CD4-positive, alpha-beta memory T cell (primary cell): ENCODE results near the gene PMEL. TPM values are rescaled to one million over a fixed set of nuclear protein-coding genes. Genes with fewer than 3 reads are reported as not detected.

ENCODE experiments used
- CTCF ChIA-PET: fragments of 350-600 bp; sonication (Branson Sonifier 250); formaldehyde crosslinking; loops from one replicate; lab custom pipeline; 2021; ENCODE audit warnings: inconsistent platforms; ENCODE audit not compliant: partially characterized antibody; lab: Charles Lee
- POLR2A ChIA-PET: fragments of 350-600 bp; sonication (Branson Sonifier 250); formaldehyde crosslinking; loops from one replicate; lab custom pipeline; 2021; ENCODE audit not compliant: partially characterized antibody; lab: Charles Lee
- DNase-seq, 5 donors: peaks; one replicate each; pipeline versions ENCODE4 v3.0.0 to v3.0.0-alpha.2; 2020 to 2022; ENCODE audit warnings: mixed read lengths in 1 of 5
- H3K27ac ChIP-seq: one replicate; pipeline ENCODE4 v1.7.0; 2013; ENCODE audit warnings: low read depth, low read length
- H3K27me3 ChIP-seq: 2 replicates; pipeline ENCODE4 v1.7.0; 2013; ENCODE audit warnings: mild to moderate bottlenecking, low read length, moderate library complexity; ENCODE audit not compliant: insufficient read depth
- H3K36me3 ChIP-seq: 2 replicates; pipeline ENCODE4 v1.7.0; 2013; ENCODE audit warnings: mild to moderate bottlenecking, low read length, moderate library complexity; ENCODE audit not compliant: insufficient read depth
- H3K4me1 ChIP-seq: 2 replicates; pipeline ENCODE4 v1.7.0; 2013; ENCODE audit warnings: mild to moderate bottlenecking, low read length, moderate library complexity; ENCODE audit not compliant: insufficient read depth
- H3K4me3 ChIP-seq, 2 donors: one replicate each; pipeline ENCODE4 v1.7.0; 2013; ENCODE audit warnings: low read length in 2 of 2, mild to moderate bottlenecking in 1 of 2
- H3K9me3 ChIP-seq, 2 donors: one replicate each; pipeline ENCODE4 v1.7.0; 2013; ENCODE audit warnings: low read length in 2 of 2, control low read depth in 1 of 2; ENCODE audit not compliant: control insufficient read depth in 1 of 2
- H3K27ac Mint-ChIP-seq, 7 donors: one replicate each; pipeline ENCODE4 v1.8.0; 2020 to 2021; ENCODE audit warnings: mixed read lengths in 7 of 7, mild to moderate bottlenecking in 6 of 7, inconsistent platforms in 3 of 7, moderate library complexity in 3 of 7
- H3K27me3 Mint-ChIP-seq, 2 donors: one replicate each; pipeline ENCODE4 v1.8.0; 2020 to 2021; ENCODE audit warnings: mixed read lengths in 2 of 2
- H3K36me3 Mint-ChIP-seq, 2 donors: one replicate each; pipeline ENCODE4 v1.8.0; 2020 to 2021; ENCODE audit warnings: mixed read lengths in 2 of 2, inconsistent platforms in 1 of 2, mild to moderate bottlenecking in 1 of 2
- H3K4me1 Mint-ChIP-seq, 4 donors: one replicate each; pipeline ENCODE4 v1.8.0; 2020 to 2021; ENCODE audit warnings: mixed read lengths in 4 of 4, mild to moderate bottlenecking in 1 of 4
- H3K4me3 Mint-ChIP-seq, 8 donors: one replicate each; pipeline ENCODE4 v1.8.0; 2020 to 2021; ENCODE audit warnings: mixed read lengths in 8 of 8, mild to moderate bottlenecking in 7 of 8, moderate library complexity in 6 of 8, inconsistent platforms in 3 of 8
- H3K9me3 Mint-ChIP-seq, 8 donors: one replicate each; pipeline ENCODE4 v1.8.0; 2020 to 2021; ENCODE audit warnings: mixed read lengths in 8 of 8, mild to moderate bottlenecking in 5 of 8, inconsistent platforms in 3 of 8, moderate library complexity in 1 of 8
- intact Hi-C: fragments of 100-400 bp; cut with micrococcal nuclease; formaldehyde crosslinking; loops from one replicate; pipeline ENCODE4 v1.15.1; 2023
- polyA plus RNA-seq, 2 donors: library from polyadenylated mRNA; unstranded; fragments of 300-500 nt; fragmentation: Illumina TruSeq; gene quantifications; one replicate each; pipeline ENCODE4 v1.2.3, GENCODE V29; 2021
- total RNA-seq, 2 experiments: library from RNA; stranded (reverse); gene quantifications; one replicate each; pipeline ENCODE4 v1.2.3, GENCODE V29; 2021

The PMEL gene
- total and polyA plus RNA-seq, 4 experiments from 2014 or later, result not detected

GRCh38 chr12:55908726-55909512 is 56.9 kb downstream of the PMEL start:
- Mint-ChIP-seq H3K27me3 (no peaks in the 10 kb centered on the region), H3K36me3 (peaks cover 6 to 20% of the 10 kb centered on the region in 2 donors), H3K9me3 (peaks cover 0 to 1% (median 0%) of the 10 kb centered on the region in 8 donors), H3K27ac (peak overlapping the region in 6 of 7 donors; percentile 7 to 83 (median 74)), H3K4me3 (no peak overlapping the region), H3K4me1 (peaks cover 13 to 18% (median 16%) of the 10 kb centered on the region in 4 donors)
- Histone ChIP-seq H3K27me3 (no peaks in the 10 kb centered on the region), H3K9me3 (no peaks in the 10 kb centered on the region), H3K4me1 (peaks cover 5% of the 10 kb centered on the region), H3K4me3 (no peak overlapping the region), H3K27ac (no peak overlapping the region), H3K36me3 (peaks cover 3% of the 10 kb centered on the region)
- no peak for DNase-seq
- intact Hi-C loops, result no loop called here
- CTCF ChIA-PET, result no interaction called here
- POLR2A ChIA-PET, result interaction anchor here (47.8 kb wide), 1 partner anchor 35 kb away, joined by 1214 read pairs; the partner anchor contains the start of genes DGKA and PYM1

- Histone ChIP-seq H3K4me1 (no peaks in the 10 kb centered on the region), H3K9me3 (no peaks in the 10 kb centered on the region), H3K27me3 (no peaks in the 10 kb centered on the region), H3K4me3 (no peak overlapping the region), H3K27ac (no peak overlapping the region), H3K36me3 (peaks cover 19% of the 10 kb centered on the region)
- POLR2A ChIA-PET, result interaction anchor here (47.8 kb wide), 1 partner anchor 38 kb away, joined by 1214 read pairs; the partner anchor contains the start of genes DGKA and PYM1
- Mint-ChIP-seq H3K27me3 (no peaks in the 10 kb centered on the region), H3K4me1 (peaks cover 5 to 8% (median 7%) of the 10 kb centered on the region in 4 donors), H3K4me3 (no peak overlapping the region), H3K9me3 (peaks cover 0 to 1% (median 0%) of the 10 kb centered on the region in 8 donors), H3K27ac (no peak overlapping the region), H3K36me3 (peaks cover 12 to 23% of the 10 kb centered on the region in 2 donors)
- CTCF ChIA-PET, result interaction anchor here (1.8 kb wide), 1 partner anchor 30 kb away, joined by 3 read pairs; no protein-coding TSS in a partner anchor
- intact Hi-C loops, result no loop called here
- no peak for DNase-seq
Measured at GRCh38 chr12:55906056-55906455, 59.8 kb downstream of the PMEL start.

Other genes with a start within 250 kb of the PMEL start
- 10 to 100 TPM; 80.3 to 87.0 TPM for gene BLOC1S1, start 250.0 kb downstream of the PMEL start, total RNA-seq
- 10 to 100 TPM; 75.1 to 87.1 TPM for gene BLOC1S1, start 250.0 kb downstream of the PMEL start, polyA plus RNA-seq
- gene RDH5, start 245.6 kb downstream of the PMEL start, total RNA-seq, result 10 to 100 TPM; 29.9 to 32.5 TPM
- 1 to 10 TPM; 1.4 to 1.8 TPM for gene RDH5, start 245.6 kb downstream of the PMEL start, polyA plus RNA-seq
- gene CD63, start 237.0 kb downstream of the PMEL start, total RNA-seq, result 10 to 100 TPM; 76.4 to 79.7 TPM
- 100 to 1,000 TPM; 191 to 349 TPM for gene CD63, start 237.0 kb downstream of the PMEL start, polyA plus RNA-seq
- gene GDF11, start 222.9 kb downstream of the PMEL start, total RNA-seq, result 10 to 100 TPM; 15.1 to 15.8 TPM
- gene GDF11, start 222.9 kb downstream of the PMEL start, polyA plus RNA-seq, result 1 to 10 TPM in 1 of 2 donors, under 1 TPM in 1; 0.25 to 1.6 TPM
- gene SARNP, start 148.3 kb downstream of the PMEL start, total RNA-seq, result 10 to 100 TPM; 47.7 to 49.4 TPM
- 100 to 1,000 TPM in 1 of 2 donors, 10 to 100 TPM in 1; 90.2 to 122 TPM for gene SARNP, start 148.3 kb downstream of the PMEL start, polyA plus RNA-seq
- 10 to 100 TPM; 42.6 to 44.4 TPM for gene ORMDL2, start 148.0 kb downstream of the PMEL start, total RNA-seq
- 100 to 1,000 TPM in 1 of 2 donors, 10 to 100 TPM in 1; 95.8 to 142 TPM for gene ORMDL2, start 148.0 kb downstream of the PMEL start, polyA plus RNA-seq
- gene DNAJC14, start 136.5 kb downstream of the PMEL start, total RNA-seq, result 10 to 100 TPM; 31.8 to 42.4 TPM
- gene DNAJC14, start 136.5 kb downstream of the PMEL start, polyA plus RNA-seq, result 10 to 100 TPM; 32.7 to 36.8 TPM
- 1 to 10 TPM in 1 of 2 experiments, under 1 TPM in 1; 0.67 to 1.3 TPM for gene MMP19, start 123.1 kb downstream of the PMEL start, total RNA-seq
- gene MMP19, start 123.1 kb downstream of the PMEL start, polyA plus RNA-seq, result not detected
- 10 to 100 TPM; 35.7 to 39.3 TPM for gene PYM1, start 38.1 kb downstream of the PMEL start, total RNA-seq
- 10 to 100 TPM; 75.1 to 86.9 TPM for gene PYM1, start 38.1 kb downstream of the PMEL start, polyA plus RNA-seq
- gene DGKA, start 34.9 kb downstream of the PMEL start, total RNA-seq, result 1,000 to 10,000 TPM; 1,301 to 1,410 TPM
- 100 to 1,000 TPM; 195 to 493 TPM for gene DGKA, start 34.9 kb downstream of the PMEL start, polyA plus RNA-seq
- gene CDK2, start 788 bp upstream of the PMEL start, total RNA-seq, result 10 to 100 TPM; 17.5 to 21.5 TPM
- 1 to 10 TPM; 4.7 to 5.7 TPM for gene CDK2, start 788 bp upstream of the PMEL start, polyA plus RNA-seq
- gene RAB5B, start 8.0 kb upstream of the PMEL start, total RNA-seq, result 100 to 1,000 TPM; 106 to 112 TPM
- gene RAB5B, start 8.0 kb upstream of the PMEL start, polyA plus RNA-seq, result 10 to 100 TPM; 67.5 to 80.8 TPM
- gene SUOX, start 31.2 kb upstream of the PMEL start, total RNA-seq, result 1 to 10 TPM; 5.4 to 5.9 TPM
- gene SUOX, start 31.2 kb upstream of the PMEL start, polyA plus RNA-seq, result not detected
- 1 to 10 TPM; 7.2 to 7.9 TPM for gene IKZF4, start 55.0 kb upstream of the PMEL start, total RNA-seq
- 1 to 10 TPM in 1 of 2 donors, under 1 TPM in 1; 0.37 to 2.2 TPM for gene IKZF4, start 55.0 kb upstream of the PMEL start, polyA plus RNA-seq
- gene RPS26, start 75.9 kb upstream of the PMEL start, total RNA-seq, result 10 to 100 TPM; 55.6 to 55.8 TPM
- 1,000 to 10,000 TPM in 1 of 2 donors, 100 to 1,000 TPM in 1; 386 to 1,449 TPM for gene RPS26, start 75.9 kb upstream of the PMEL start, polyA plus RNA-seq
- 1 to 10 TPM; 5.9 to 6.9 TPM for gene ERBB3, start 114.1 kb upstream of the PMEL start, total RNA-seq
- gene ERBB3, start 114.1 kb upstream of the PMEL start, polyA plus RNA-seq, result under 1 TPM; 0.61 to 0.70 TPM
- gene PA2G4, start 138.5 kb upstream of the PMEL start, total RNA-seq, result 100 to 1,000 TPM; 106 to 108 TPM
- gene PA2G4, start 138.5 kb upstream of the PMEL start, polyA plus RNA-seq, result 100 to 1,000 TPM; 204 to 223 TPM
- gene RPL41, start 150.6 kb upstream of the PMEL start, total RNA-seq, result 1,000 to 10,000 TPM; 5,438 to 5,728 TPM
- gene RPL41, start 150.6 kb upstream of the PMEL start, polyA plus RNA-seq, result 1,000 to 10,000 TPM; 6,058 to 8,691 TPM
- gene ZC3H10, start 152.2 kb upstream of the PMEL start, total RNA-seq, result 10 to 100 TPM; 16.3 to 19.6 TPM
- 1 to 10 TPM in 1 of 2 donors, under 1 TPM in 1; 0.27 to 3.9 TPM for gene ZC3H10, start 152.2 kb upstream of the PMEL start, polyA plus RNA-seq
- gene ESYT1, start 162.2 kb upstream of the PMEL start, total RNA-seq, result 100 to 1,000 TPM; 249 to 258 TPM
- 100 to 1,000 TPM; 395 to 690 TPM for gene ESYT1, start 162.2 kb upstream of the PMEL start, polyA plus RNA-seq
- gene MYL6B, start 186.5 kb upstream of the PMEL start, total RNA-seq, result 1 to 10 TPM; 2.6 to 3.4 TPM
- gene MYL6B, start 186.5 kb upstream of the PMEL start, polyA plus RNA-seq, result 1 to 10 TPM; 1.8 to 4.8 TPM
- 100 to 1,000 TPM; 567 to 589 TPM for gene MYL6, start 192.3 kb upstream of the PMEL start, total RNA-seq
- gene MYL6, start 192.3 kb upstream of the PMEL start, polyA plus RNA-seq, result 1,000 to 10,000 TPM; 2,141 to 3,317 TPM
- 100 to 1,000 TPM; 192 to 199 TPM for gene SMARCC2, start 223.4 kb upstream of the PMEL start, total RNA-seq
- 10 to 100 TPM; 27.0 to 90.9 TPM for gene SMARCC2, start 223.4 kb upstream of the PMEL start, polyA plus RNA-seq